ENCODE measurements around the gene CRAT. TPM values are rescaled to one million over a fixed set of nuclear protein-coding genes. Genes with fewer than 3 reads are reported as not detected.

Gene CRAT
- polyA plus RNA-seq, 2 of the 4 experiments (the other 2 are of a cell fraction), result 20.5 to 26.0 TPM

DNA sequence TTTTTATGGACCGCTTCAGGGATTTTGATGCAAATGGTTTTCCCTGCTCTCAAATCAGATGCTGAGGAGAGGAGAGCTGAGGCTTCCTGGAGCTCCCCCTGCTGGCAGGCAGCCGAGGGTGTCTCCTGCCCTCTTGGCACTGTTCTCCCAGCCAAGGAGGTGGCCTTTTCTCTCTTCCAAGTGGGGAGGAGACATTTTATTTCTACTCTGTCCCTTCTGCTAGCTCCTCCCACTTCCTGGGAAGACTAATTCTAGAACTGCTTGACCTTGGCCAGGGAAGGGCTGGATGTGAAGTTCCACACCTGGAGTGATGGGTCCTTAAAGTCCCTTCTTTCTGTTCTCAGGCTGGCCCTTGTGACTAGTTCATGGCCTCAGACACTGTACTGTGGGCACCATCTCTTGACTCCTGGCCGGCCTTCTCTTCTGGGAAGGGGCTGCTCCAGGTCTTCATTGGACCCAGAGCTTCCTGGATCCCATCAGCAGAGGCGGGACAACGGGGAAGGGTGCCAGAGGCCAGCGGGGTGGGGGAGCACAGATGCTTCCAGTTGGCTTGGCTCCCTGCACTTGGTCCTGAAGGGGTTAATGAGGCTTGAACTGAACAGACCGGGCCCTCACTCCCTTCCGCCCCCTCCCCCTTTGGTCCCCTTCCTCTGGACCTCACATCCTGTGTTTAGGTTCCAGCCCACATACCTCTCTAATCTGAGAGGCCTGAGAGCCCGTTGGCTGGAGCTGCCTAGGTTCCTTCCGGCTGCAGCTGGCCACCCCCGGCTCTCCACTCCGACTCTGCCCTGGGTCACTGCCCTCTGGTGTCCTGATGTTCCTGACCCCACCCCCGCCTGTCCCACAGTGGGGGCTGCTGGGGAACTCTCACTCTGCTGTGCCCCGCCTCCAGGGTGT, 32.7 kb upstream of the CRAT start:
- Histone ChIP-seq H3K4me2 (peak overlapping the region; percentile 91), H3K4me1 (peaks cover 76% of the 10 kb centered on the region), H3K4me3 (no peak overlapping the region), H3K9me3 (no peaks in the 10 kb centered on the region), H3K27ac (peak overlapping the region; percentile 99)
- peak; percentile 59 for FAIRE-seq
- ChIA-PET CTCF (interaction anchor here (0.6 to 28.1 kb wide), 48 partner anchors 15 to 634 kb away, joined by 3 to 1029 read pairs (median 4); partner anchors contain the start of genes ASB6, C9orf50, IER5L and NTMT1), POLR2A (interaction anchor here (1.0 to 2.6 kb wide), 9 partner anchors 12 to 609 kb away, joined by 3 to 23 read pairs (median 5); partner anchors contain the start of genes IER5L and PTGES)
- DNase-seq (ENCODE audit: low read depth in 1 of 2, low spot score in 1 of 2), result peak; percentile 84 to 92
- peak; percentile 27 to 66; a peak in 3 of 6 replicates for ATAC-seq
- no peak for TF ChIP-seq EHMT2 (IDR thresholded peaks at IDR 0.05; ENCODE audit: low read depth)
- no peak for TF ChIP-seq MAZ (IDR thresholded peaks at IDR 0.05; ENCODE audit: borderline replicate concordance, low read depth, low read length)
- TF ChIP-seq GATA3 (IDR thresholded peaks at IDR 0.05; ENCODE audit: borderline replicate concordance), result no peak
- TF ChIP-seq NPAS2 (CRISPR knock-in tag; IDR thresholded peaks at IDR 0.05; ENCODE audit: borderline replicate concordance), result no peak
- no peak for TF ChIP-seq ZC3H11A (IDR thresholded peaks at IDR 0.05)
- TF ChIP-seq ZSCAN20 (CRISPR knock-in tag; IDR thresholded peaks at IDR 0.05), result no peak
- 0 out of 2 replicates have a peak, but pooled peaks have one; percentile 24 for TF ChIP-seq HMGXB4 (CRISPR knock-in tag; IDR thresholded peaks at IDR 0.05; ENCODE audit: borderline replicate concordance)
- TF ChIP-seq RFX5 (IDR thresholded peaks at IDR 0.05), result no peak
- no peak for TF ChIP-seq ZFP36 (IDR thresholded peaks at IDR 0.05; ENCODE audit: borderline replicate concordance, partially characterized antibody)
- no peak for TF ChIP-seq HEYL (CRISPR knock-in tag; IDR thresholded peaks at IDR 0.05)
- TF ChIP-seq MAX (IDR thresholded peaks at IDR 0.05), result peak; percentile 40; the same call in 1 of the 2 replicates
- TF ChIP-seq RAD21 (conservative IDR thresholded peaks at IDR 0.05 in 1 of 2, IDR thresholded peaks at IDR 0.05 in 1 of 2), result peak; percentile 63 to 74
- TF ChIP-seq POLR2A (IDR thresholded peaks at IDR 0.05; ENCODE audit: low read length), result no peak
- no peak for TF ChIP-seq RARB (CRISPR knock-in tag; IDR thresholded peaks at IDR 0.05)
- no peak for TF ChIP-seq ZNF302 (CRISPR knock-in tag; IDR thresholded peaks at IDR 0.05)
- TF ChIP-seq, protein P1, sequence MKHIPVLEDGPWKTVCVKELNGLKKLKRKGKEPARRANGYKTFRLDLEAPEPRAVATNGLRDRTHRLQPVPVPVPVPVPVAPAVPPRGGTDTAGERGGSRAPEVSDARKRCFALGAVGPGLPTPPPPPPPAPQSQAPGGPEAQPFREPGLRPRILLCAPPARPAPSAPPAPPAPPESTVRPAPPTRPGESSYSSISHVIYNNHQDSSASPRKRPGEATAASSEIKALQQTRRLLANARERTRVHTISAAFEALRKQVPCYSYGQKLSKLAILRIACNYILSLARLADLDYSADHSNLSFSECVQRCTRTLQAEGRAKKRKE (CRISPR knock-in tag; IDR thresholded peaks at IDR 0.05; ENCODE audit: low read depth), result no peak
- no peak for TF ChIP-seq FOSL2 (IDR thresholded peaks at IDR 0.05)
- TF ChIP-seq FOSL2 (CRISPR knock-in tag; IDR thresholded peaks at IDR 0.05), result no peak
- TF ChIP-seq HOXB5 (CRISPR knock-in tag; IDR thresholded peaks at IDR 0.05), result no peak
- TF ChIP-seq HOXA7 (CRISPR knock-in tag; IDR thresholded peaks at IDR 0.05), result no peak
- TF ChIP-seq, protein P2, sequence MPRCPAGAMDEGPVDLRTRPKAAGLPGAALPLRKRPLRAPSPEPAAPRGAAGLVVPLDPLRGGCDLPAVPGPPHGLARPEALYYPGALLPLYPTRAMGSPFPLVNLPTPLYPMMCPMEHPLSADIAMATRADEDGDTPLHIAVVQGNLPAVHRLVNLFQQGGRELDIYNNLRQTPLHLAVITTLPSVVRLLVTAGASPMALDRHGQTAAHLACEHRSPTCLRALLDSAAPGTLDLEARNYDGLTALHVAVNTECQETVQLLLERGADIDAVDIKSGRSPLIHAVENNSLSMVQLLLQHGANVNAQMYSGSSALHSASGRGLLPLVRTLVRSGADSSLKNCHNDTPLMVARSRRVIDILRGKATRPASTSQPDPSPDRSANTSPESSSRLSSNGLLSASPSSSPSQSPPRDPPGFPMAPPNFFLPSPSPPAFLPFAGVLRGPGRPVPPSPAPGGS (IDR thresholded peaks at IDR 0.05), result no peak
- TF ChIP-seq CBX2 (IDR thresholded peaks at IDR 0.05; ENCODE audit: borderline replicate concordance, low read depth), result no peak
- no peak for TF ChIP-seq JUNB (IDR thresholded peaks at IDR 0.05)
- no peak for TF ChIP-seq RCOR1 (IDR thresholded peaks at IDR 0.05; ENCODE audit: low read depth, low read length)
- no peak for TF ChIP-seq CBX8 (IDR thresholded peaks at IDR 0.05)
- TF ChIP-seq JUN (IDR thresholded peaks at IDR 0.05), result no peak
- TF ChIP-seq KDM5A (IDR thresholded peaks at IDR 0.05), result no peak
- TF ChIP-seq BHLHE40 (IDR thresholded peaks at IDR 0.05; ENCODE audit: low read depth, low read length), result no peak
- no peak for TF ChIP-seq SREBF2 (IDR thresholded peaks at IDR 0.05)
- TF ChIP-seq, protein P3, sequence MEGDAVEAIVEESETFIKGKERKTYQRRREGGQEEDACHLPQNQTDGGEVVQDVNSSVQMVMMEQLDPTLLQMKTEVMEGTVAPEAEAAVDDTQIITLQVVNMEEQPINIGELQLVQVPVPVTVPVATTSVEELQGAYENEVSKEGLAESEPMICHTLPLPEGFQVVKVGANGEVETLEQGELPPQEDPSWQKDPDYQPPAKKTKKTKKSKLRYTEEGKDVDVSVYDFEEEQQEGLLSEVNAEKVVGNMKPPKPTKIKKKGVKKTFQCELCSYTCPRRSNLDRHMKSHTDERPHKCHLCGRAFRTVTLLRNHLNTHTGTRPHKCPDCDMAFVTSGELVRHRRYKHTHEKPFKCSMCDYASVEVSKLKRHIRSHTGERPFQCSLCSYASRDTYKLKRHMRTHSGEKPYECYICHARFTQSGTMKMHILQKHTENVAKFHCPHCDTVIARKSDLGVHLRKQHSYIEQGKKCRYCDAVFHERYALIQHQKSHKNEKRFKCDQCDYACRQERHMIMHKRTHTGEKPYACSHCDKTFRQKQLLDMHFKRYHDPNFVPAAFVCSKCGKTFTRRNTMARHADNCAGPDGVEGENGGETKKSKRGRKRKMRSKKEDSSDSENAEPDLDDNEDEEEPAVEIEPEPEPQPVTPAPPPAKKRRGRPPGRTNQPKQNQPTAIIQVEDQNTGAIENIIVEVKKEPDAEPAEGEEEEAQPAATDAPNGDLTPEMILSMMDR (IDR thresholded peaks at IDR 0.05), result peak; percentile 90
- no peak for TF ChIP-seq CEBPB (IDR thresholded peaks at IDR 0.05)
- TF ChIP-seq HDAC2 (IDR thresholded peaks at IDR 0.05), result no peak
- TF ChIP-seq SMC3 (IDR thresholded peaks at IDR 0.05), result peak; percentile 75
- WGBS (ENCODE audit: missing lambda C conversion rate), result 53% methylated on average over 11 of the region's 14 CpGs

Data from A549 (cell line).